GM03348 (cell line): ENCODE measurements around the gene UBE2L5.
A peak's percentile ranks its signal among the peaks of the same experiment; 100 is the strongest.

Experiments
- DNase-seq: peaks from one replicate; pipeline ENCODE4 v3.0.0; 2012; ENCODE audit warnings: low spot score

Gene UBE2L5

DNA sequence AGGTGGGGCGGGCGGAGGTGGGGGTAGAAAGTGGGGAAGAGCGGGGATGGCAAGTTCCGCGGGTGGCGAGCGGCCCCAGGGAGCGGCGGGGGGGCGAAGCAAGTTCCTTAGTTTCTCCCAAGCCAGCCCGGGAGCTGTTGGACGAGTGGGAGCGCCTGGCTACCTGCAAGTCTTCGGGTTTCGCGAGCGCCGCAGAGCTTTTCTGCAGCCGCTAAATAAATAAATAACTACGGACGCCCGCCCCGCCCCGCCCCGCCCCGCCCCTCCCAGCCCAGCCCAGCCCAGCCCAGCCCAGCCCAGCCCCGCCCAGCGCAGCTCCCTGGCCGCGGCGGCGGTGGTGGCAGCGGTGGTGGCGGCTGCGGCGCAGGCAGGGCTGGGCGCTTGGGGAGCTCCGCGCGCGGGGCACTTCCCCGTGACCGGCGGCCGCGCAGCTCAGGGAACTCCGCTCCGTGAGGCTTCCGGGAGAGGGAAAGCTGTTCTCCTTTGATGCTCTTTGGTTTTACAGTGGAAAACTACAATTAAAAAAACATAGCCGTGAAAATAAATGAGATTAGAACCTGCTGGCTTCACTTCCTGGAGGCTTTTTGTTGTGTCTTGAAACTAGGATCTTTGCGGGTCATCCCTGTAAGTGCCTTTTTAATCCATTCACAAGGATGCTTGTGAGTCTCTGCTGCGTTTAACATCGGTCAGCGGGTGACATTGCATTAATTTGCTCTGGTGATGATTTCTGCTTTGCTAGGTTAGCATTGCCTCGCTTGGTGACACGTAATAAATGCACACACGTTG is at the start of gene UBE2L5:
Gene UBE2L5, plus strand, starts transcription at position 440 of the 786 bp plus-strand sequence. CDS start 5,498 bp downstream, outside the sequence.
- peak; percentile 80 for DNase-seq

DNA sequence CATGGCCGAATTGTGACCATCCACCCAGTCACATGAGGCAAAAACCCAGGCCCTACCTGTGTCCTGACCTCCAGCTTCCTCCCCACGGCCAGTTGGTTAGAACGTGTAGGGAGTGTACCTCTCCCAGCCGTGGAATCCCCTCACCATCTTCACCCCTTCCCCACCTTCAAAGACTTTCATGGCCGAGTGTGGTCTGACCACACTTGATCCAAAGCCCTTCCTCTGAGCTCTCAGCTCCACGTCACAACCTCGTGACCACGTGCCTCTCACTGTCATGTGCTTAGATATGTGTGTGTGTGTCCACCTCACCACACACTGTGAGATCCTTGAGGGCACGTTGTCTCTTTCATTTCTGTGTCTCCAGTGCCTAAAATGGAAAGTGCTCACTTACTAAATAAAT is 48.6 kb upstream of the UBE2L5 start:
- DNase-seq: no peak

DNA sequence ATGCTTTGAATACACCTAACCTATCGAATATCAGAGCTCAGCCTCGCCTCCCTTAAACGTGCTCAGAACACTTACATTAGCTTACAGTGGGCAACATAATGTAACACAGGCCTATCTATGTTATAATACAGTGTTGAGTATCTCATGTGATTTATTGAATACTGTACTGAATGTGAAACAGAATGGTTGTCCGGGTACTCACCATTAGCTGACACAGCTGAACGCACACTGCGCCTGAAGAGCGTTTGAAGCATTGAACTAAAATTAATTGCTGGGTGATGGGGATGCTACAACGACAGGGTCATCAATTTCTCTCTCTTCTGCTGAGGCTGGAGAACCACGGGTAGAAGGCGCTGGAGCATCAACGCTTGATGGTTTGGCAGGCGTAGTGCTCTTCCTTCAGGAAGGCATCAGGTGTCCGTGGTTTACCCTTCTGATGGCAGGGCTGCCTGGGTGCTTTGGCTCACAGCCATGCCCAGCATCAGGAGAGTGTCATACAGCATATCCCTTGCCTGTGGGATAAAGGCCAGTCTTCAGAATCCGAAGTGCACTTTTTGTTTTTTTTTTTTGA is 46.9 kb upstream of the UBE2L5 start:
- no peak for DNase-seq

DNA sequence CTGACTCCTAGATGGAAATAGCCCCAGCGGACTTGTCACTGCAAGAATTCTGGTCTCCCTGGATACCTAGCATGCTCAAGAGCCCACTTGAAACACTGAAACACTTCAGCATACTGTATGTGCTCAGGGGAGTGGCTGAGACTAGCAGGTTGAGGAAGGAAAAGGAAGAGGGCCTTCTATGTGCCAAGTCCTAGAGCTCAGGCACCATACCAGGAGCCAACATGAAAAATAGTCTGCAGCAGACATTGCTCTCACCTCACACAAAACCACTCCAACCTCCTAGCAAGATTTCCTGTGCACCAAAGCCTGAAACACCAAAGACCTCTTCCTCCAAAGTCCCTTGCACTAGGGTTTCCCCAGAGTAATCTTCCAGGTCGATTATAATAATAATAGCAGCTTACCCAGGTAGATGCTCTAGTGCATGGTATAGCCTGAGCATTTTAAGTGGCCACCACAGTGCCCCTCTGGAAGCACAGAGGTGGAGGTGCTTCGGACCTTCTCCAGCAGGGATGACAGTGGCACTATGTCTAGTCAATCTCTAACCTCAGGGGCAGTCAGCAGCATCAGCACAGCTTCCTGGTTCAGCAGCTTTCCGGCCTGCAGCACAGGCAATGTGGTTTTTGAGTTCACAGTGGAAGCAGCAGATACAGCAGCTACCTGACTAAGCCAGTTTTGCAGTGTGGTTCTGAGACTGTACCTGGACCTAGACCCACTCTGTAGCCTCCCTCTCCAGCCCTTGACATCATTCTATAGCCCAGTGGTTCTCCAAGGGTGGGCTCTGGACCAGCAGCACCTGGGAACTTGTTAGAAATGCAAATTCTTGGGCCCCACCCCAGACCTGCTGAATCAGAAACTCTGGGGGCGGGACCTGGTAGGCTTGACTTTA is 45.6 kb upstream of the UBE2L5 start:
- no peak for DNase-seq

DNA sequence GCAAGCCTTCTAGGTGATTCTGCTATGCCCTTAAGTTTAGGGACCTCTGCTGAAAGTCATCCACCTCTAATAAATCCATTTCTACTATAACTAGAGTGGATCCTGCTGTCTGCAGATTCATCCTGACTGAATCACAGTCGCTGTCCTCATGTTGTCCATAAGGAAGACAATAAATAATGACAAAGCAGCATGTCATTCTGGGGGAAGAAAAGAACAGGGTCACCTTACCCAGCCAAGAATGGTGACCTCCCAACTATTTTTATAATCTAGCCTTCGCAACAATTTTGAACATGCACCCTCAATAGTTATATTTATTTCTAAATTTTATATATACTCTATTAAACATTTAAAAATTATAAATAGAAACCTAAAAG is 45.0 kb upstream of the UBE2L5 start:
- DNase-seq: no peak

DNA sequence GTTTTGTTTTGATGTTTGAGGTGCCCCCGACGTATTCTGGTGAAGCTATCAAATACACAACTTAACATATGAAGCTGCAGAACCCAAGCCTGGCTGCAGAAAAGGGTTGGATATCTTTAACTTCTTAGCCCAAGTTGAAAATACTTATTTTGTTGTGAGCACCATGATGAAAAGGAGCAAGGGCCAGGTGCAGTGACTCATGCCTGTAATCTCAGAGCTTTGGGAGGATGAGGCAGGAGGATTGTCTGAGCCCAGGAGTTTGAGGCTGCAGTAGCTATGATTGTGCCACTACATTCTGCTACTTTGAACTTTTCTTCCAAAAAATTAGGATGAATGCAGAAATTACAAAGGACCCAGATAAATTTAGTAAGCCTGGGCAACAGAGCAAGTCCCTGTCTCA is 44.1 kb upstream of the UBE2L5 start:
- DNase-seq: no peak

DNA sequence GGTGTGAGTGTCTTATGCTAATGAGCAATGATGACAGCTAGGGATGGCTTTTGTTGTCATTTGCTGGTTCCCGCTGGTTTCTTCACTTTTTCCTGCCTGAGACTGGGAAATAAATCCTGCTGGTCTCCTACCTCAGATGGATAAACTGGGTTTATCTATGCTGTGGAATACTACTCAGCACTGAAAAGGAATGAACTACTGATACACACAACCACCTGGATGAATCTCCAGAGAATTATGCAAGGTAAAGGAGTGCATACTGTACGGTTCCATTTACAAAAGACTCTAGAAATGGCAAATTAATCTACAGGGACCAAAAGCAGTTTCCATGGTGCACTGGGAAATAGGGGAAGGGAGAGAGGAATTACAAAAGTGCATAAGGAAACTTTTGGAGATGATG is 41.2 kb upstream of the UBE2L5 start:
- no peak for DNase-seq

DNA sequence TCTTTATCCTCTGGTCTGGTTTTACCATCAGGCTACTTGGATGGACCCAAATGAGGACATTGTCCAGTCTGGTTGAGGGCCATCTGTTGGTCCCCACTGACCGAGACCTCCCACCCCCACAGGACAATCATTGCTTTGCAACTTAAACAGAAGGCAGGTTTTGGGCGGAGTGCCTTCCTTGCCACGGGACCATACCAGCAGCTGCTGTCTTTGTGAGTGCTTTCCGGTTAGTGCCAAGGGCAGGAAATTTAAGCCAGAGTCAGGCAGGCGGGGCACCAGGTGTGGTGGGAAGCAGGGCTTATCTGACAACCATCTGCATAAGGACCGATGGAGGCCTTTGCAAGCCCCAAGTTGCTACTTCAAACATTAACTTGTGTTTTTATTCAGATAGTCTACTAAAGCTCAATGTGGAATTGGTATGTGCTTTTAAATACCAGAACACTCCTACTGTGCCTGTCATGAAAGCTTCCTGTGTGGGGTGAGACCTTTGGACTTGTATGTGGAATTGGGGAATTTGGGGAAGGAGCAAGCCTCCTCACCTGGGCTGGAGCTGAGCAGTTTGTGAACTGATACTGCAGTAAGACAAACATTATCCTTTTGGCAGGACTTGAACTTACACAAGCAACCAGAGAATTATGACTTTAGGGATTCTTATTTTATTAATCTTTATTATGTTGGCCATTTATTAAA is 39.3 kb upstream of the UBE2L5 start:
- no peak for DNase-seq

DNA sequence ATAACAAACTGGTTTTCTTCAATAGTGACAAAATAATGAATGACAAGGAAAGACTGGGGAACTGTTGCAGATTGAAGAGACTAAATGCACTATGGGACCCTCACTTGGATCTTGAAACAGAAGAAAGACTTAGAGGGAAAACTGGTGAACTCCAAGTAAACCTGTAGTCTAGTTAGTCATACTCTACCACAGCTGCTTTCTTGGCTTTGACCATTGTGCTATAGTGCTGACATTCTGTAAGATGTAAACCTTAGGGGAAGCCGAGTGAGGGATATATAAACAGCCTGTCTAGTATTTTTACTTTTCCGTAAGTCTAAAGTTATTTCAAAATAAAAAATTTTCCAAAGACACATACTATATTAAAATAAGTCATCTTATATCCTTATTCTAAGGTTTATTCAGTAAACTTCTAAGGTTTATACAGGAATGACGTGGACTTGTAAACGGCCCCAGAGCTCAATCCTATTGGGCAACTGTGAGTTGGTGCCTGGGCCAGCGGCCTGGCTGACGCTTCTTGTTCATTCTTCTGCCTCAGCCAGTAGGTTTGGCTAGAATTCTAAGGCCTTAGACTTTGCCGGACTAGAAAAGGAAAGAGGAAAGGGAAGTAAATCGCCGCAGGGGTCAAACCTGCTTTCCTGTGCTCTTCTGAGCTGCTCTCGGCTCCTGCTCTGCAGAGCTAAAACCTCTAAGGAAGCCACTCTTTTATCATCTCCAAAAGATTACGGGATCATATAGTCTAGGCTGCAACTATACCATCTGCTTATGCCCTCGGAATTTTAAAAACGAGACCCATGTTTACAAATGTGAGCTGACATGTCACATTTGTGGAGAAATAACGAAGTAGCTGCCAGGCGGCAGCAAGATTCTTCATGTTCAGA is 33.6 kb upstream of the UBE2L5 start:
- DNase-seq: peak; percentile 71

DNA sequence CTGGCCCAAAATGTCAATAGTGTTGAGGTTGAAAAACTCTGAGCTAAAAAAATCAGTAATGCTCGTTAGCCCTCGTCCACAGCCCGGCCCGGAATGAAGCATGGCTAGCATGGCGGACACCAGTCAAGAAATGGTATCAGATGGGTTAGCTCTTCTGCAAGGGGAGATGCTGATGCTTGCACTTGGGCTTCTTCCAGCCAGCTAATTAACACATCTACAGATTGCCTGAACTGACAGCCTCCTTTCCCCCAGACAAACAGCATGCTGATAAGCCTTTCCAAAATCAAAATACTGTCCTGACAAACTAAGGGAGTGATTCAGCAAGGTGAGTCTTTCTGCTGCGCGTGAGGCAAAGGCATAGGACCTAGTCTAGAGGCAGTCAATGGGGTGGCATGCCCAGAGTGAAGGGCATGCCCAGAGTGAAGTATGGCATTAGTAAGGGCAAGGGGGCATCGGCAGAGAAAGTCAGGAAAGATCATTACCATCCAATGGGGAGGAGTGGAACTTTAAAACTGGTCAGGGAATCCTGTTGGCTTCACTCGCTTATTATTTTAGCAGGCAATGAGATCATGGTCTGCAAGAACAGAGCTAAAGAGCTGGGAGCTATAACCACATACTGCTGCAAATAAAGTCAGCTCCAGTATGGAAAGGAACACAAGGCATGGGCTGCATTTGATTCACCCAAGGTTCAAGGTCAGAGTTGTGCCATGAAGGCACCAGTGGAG is 30.2 kb upstream of the UBE2L5 start:
- no peak for DNase-seq

DNA sequence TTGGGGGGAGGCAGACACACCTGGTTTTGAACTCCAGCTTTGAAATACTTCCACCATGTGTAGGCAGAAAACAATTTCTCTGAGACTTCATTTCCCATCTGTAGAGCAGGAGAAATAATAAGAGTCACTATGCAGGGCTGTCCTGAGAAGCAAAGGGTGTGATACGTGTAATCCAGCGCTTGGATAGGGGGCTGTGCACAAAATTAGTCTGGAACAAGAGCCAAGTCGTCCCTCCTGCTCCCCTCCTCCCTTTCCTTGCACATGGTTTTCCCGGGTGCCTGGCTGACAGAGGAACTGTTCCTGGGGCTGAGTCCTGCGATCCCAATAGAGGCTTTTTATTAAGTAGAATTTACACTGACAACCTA is 29.6 kb upstream of the UBE2L5 start:
- DNase-seq: no peak

DNA sequence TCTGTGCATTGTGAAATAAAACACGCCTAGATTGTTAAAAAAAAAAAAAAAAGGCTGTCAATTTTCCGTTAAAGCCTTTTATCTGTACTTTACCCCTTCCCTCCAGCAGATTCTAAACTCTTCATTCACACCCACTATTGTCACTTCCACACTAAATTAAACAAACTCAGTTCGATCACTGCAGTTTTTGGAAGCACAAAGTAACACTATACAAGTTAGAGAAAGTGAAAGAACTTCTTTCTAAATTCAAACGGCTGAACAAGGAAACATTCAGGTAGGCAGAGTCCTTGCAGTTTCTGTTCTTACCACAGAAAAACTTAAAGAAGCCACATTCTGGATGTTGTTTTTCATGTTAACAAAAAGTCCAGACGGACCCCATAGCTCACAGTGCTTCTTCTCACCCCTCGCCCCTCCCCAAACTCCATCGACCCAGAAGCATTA is 27.5 kb upstream of the UBE2L5 start:
- peak; percentile 14 for DNase-seq

DNA sequence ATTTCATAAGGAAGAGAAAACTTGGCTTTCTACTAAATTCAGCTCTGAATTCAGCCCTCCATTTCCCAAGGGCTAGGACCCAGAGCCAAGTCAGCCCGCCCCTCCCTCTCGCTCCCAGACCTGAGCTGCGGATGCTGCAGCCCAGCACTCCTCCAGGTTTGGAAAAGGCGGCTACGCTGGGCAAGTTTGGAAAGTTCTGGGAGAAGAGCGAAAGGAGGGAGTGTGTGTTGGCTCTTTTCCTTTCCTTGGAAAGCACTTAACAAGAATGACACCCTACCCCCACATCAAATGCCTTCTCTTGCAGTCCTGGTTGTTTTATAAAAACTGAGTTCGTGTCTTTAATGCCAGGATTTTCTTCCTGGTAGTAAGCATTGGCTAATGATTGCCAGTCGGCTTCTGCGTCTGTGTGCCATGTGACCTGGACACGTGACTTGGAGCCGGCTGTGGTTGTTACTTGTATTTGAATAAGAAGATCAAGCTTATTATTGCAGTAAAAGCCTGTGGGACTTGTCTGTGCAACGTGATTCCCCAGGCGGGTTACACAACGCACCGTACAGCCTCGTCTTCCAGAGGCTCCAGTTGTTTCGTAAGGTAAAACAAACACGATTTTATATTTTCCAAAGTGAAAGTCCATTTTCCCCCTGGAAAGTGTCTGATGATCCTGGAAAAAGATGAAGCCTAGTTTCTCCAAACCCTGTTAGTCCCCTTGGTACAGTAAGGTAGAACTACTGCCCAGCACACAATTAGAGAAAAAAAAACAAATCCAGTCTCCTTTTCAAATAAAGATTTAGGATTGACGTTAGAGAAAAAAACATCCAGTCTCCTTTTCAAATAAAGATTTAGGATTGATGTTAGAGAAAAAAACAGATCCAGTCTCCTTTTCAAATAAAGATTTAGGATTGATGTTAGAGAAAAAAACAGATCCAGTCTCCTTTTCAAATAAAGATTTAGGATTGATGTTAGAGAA is 26.8 kb upstream of the UBE2L5 start:
- DNase-seq: peak; percentile 85

DNA sequence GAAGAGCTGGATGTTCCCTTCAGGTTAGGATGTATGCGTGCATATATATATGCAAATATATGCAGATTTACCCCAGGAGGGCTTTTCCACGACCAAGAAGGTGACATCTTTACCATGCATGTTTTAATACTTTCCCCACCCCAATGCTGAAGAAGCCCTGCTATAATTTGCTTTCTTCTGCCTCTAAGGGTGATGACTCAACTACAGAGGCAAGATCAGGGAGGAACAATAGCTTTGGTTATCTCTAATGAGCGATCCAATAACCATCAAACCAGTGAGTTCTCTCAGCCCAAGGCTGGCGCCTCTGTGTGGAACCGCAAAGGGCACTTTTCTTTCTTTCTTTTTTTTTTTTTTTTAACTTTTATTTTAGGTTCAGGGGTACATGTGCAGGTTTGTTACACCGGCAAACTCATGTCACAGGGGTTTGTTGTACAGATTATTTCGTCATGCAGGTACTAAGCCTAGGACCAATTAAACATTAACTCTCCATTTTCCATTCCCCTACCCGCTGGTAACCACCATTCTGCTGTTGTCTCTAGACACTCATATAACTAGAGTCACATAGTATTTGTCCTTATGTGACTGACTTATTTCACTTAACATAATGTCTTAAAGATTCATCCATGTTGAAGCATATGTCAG is 25.7 kb upstream of the UBE2L5 start:
- DNase-seq: no peak

DNA sequence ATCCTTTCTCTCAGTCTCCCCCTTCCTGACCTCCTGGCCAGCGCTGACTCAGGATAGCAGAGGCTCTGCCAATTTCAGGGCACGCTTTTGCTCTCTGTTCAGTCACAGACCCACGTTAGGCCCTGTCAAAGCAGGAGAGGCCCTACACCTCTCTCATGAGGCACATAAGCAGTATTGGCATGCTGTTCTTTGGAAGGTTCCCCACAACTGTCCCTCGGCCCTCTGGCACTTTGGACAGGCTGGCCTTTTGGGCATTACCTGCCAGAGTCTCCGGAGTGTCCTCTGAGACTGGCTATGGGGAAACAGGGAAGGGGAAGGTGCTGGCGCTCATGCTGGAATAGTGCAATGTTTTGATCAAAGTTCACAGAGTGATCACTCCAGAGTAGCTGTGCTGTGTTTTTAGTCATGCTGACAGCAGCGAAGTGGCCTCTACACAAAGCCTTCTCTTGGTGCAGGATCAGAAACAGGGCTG is 23.7 kb upstream of the UBE2L5 start:
- DNase-seq: no peak

DNA sequence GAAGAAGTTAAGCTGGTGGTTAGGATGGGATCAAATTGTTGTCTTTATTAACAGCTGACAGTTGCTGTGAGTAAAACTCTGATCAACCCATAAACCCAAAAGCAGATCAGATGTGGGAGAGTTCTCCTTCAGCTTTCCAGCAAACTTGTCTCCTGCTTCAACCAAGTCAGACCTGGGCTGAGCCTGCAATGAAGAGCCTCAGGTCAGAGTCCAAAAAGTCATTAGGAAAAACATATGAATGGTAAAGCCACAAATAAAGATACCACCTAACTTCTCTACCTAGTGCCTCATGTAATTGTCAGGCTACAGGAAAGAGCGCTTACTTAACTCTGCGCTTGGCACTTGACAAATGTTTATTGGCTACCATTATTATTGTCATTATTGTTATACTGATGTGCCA is 21.9 kb upstream of the UBE2L5 start:
- no peak for DNase-seq

DNA sequence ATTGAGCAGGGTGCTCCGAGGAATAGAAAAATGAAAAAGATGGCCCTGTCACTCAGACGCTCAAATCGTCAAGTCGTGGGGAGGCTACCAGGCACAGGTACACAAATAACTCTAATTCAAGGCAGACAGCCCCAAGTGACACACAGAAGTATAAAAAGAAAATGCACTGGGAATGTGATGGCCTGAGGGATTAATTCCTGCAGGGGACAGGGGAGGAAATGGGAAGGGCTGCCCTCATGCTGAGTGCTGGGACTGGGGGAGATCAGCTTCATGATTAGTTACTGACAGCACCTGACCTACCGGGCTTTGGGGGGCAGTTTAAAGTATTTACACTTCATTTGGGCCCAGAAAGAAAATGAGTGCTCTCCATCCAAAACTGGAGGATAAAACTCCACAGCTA is 20.9 kb upstream of the UBE2L5 start:
- DNase-seq: no peak

DNA sequence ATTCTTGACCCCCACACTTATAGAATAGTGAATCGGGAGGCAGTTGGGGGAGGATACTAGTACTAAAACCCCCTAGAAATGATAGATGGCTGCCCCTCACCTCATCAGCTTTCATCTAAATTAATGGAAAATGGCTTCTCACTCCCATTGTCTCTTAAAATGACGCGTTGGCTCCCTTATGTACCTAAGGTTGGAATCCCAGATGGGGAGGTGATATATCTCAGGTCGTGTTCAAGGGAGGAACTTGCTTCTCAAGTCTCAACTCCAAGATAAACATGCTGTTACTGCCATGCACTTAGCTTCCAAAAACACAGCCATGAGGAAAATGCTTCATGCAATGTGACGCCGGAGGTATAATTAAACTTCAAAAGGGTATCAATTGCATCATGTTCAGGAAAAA is 18.8 kb upstream of the UBE2L5 start:
- no peak for DNase-seq

DNA sequence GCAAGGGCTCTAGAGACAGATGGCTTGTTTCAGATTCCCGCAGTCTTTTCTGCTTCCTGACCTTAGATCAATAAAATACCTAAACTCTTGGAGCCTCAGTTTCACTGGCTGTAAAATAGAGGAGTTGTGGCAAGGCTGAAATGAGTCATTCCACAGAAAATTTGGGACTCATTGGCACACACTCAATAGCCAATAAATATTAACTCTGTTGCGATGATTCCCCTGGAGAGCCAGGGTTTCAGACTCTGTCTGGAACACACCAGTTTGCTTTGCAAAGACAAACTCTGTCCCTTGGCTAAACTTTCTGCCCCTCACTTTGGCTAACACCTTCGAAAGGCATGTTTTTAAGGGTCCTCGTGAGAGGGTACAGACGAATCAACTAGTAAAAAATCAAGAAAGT is 18.1 kb upstream of the UBE2L5 start:
- DNase-seq: no peak
